NCI-H1436 treated with DMSO at 0.1 percent for 48 hours (cell line): Measurements from ENCODE around the gene ZFPL1.

Experiments
- DNase-seq: peaks from one replicate; lab custom pipeline; 2025; lab: John Stamatoyannopoulos, UW

The ZFPL1 gene

DNA sequence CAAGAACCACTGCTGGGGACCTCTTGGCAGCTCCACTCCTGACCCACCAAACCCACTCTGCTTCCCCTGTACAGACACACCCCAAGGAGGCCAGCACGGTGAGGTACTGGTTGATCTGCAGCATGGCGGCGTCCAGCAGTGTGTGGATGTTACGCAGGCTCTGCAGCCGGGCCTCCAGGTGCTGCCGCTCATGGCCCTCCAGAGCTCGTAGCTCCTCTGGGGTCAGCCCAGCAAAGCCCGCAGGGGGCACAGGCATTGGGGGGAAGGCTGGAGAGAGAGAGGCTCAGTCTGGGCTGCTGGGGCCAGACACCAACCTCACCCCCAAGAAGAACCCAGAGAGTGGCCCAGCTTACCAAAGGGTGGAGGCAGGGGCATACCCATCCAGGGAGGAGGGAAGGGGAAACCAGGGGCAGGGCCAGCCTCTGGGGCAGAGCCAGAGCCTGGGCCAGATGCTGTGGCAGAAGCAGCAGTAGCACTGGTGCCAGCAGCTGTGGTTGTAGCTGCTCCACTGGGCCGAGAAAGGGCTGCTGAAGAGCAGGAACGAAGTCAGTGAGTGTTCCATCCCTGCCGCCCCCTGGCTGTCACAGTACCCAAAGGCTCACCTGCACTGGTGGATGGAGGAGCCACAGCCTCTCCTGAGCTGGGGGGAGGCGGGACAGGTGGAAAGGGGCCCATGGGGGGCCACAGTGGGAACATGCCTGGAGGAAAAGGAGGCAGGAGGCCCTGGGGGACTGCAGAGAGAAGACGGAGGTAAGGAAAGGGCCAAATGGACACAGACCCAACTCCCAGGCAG lies 45.8 kb downstream of the ZFPL1 start:
- no peak for DNase-seq

DNA sequence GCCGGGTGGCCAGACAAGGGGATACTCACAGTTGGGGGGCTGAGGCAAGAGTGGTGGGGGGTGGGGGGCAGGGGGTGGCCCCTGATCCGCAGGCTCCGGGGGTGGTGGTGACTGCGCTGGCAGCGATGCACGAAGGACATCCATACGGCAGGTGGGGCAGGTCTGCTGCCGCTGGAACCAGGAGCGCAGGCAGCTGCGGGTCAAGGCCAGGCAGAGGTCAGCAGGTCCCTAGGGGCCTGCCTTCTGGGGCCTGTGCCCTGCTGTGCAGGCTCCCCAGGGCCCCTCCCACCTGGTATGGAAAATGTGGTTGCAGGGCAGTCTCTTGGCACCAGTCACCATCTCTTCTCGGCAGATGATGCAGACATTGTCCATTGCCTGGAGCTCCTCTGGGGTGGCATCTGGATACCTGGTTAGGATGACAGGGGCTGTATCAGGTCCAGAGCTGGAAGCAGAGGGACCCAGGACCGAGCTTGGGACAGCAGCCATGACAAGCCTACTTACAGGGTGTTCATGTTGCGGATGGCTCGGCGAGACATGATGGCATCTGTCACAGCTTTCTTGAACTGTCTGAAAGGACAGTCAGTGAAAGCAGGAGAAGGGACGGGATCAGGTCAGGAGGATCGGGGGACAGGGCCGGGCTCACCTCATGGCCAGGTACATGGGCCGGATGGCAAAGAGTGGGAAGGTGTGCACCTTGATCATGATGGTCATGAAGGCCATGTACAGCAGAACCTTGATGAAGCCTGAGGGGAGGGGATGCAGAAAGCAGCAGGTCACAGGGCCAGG lies 46.8 kb downstream of the ZFPL1 start:
- DNase-seq = no peak

DNA sequence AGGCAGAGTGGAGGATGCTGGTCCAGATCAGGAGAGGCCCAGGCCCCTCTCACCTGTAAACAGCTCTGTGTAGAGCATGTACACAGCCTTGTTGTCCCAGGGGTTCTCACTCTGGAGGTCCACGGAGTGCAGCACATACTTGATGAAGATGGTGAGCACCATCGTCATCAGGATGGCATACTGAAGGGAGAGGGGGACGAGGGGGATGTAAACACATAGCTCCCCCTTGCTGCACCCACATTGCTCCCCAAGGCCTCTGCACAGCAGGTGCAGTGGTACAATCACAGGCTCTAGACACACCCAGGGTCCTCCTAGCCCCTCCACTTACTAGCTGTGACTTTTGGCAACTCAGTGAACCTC lies 47.4 kb downstream of the ZFPL1 start:
- DNase-seq = no peak

DNA sequence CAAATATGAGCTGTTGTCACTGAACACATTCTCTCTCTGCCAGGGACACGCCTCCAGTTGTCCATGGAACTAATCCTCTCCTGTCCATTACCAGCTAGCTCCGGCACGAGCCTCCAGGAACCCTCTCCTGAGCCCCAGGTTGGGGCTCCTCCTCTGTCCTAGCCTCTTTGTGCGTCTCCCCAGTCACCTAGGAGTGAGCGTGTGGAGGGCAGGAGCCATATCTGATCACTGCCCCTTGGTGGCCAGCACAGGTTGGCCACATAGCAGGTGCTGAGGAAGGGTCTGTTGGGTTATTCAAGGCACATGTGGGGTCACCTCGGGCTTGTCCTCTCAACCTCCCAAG lies 47.8 kb downstream of the ZFPL1 start:
- DNase-seq = no peak

DNA sequence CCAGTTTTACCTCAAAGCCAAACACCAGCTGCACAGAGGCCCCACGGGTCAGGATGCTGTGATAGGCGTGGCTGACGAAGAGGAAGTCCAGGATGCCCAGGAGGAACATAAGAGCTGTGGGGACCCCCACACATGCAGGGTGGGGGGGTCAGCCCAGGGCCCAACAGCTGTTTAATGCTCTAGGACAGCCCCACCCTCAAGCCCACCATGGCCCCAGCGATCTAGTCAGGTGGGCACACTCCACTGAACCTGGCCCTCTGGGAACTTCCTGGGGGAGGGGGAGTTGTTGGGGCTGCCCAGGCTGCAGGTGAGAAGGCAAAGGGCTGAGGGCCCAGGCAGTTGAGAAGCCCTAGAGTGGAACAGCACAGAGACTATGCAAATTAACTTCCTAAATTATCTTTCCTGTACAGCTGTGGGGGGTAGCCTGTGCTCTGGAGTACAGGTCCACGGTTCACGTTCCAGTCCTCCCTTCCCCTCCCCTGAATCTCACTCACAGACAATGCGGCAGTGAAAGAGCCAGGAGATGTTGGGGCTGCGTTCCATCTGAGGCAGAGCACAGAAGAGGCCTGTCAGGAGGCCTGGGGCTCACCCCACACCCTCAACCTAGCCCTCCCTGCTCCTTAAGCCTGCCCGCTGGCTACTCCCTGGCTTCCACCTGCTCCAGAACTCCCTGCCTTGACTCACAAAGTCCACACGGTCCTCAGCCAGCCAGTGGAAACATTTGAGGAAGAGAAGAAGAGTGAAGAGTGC lies 48.4 kb downstream of the ZFPL1 start:
- no peak for DNase-seq

DNA sequence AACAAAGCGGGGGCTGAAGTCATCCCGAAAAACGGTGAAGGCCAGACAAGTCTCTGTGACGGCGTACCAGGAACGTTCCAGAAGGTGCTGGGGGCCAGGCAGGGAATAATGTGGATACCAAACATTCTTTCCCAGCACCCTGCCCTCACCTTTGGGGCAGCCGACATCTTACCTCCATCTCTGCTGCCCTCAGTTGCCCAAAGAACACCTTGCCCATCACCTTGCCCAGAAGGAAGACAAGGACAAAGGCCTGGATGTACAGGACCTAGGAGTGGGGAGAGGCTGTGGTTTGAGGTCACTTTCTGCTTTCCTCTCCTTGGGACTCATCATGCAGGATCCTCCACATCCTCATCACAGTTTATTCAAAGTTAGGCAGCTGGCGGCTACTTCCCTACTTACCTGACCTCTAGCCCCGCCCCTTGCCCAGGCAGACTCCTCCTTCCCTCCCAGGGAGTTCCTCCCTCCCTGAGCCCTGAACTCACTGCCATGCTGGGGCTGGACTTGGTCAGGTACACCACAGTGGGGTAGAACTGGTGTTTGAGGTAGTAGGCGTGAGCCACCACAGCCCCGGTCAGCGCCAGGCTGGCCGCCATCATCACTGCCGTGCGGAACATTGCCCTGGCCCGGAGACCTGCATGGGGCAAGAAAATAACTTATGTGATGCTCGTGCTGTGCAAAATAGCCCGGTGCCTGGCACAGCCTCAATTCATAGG lies 49.1 kb downstream of the ZFPL1 start:
- DNase-seq = no peak

DNA sequence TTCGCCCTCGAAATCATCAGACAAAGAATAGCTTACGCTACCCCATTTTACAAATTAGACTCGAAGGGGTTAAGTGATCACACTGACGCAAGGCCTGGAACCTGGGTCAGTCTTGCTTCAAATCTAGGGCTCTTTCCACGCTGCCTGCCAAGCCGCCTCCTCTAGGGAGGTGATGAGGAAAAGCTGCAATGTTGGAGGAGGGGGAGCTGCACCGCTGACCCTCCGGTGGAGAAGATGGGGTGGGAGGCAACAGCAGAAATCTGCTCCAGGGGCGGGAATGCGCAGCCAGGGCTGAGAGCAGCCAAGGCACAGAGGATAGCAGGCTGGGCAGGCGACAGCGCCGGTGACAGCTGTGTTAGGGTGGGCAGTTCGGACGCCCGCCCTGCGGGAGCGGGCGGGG lies 49.7 kb downstream of the ZFPL1 start:
- DNase-seq = no peak

DNA sequence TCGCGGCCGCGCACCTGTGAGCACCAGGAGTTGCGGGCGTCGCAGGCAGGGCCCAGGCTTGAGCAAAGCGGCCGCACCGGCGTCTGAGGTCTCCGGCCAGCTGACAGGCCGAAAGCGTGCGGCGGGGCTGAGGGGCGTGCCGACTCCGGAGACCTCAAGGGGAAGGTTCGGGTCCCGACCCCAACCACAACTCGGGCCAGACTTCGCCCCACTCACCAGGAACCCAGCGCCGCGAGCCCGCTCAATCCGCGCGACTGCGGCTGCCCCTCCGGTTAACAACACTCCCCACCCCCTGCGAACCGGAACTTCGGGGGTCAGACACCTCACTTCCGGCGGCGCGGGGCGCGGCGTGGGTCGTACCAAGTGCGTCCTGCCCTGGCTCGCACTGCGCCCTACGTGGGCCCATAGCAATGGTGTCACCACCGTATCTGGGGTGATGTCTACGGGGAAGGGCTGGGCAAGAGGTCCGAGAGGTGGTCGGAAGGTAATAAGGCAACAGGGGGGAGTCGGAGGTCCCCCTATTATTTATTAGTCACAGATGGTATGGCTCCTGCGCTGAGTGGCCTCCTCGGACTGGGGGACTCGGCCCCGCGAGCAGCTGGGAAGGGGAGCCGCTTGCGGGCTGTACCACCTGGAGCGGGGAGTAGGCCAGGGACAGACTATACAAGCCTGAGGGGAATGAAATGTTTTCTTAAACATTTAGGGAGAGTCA lies 50.4 kb downstream of the ZFPL1 start, which contains the start of gene SYVN1:
Gene SYVN1, minus strand, starts transcription at position 280 of the 712 bp plus-strand sequence. CDS start 918 bp downstream, outside the sequence.
- peak; percentile 59 for DNase-seq

DNA sequence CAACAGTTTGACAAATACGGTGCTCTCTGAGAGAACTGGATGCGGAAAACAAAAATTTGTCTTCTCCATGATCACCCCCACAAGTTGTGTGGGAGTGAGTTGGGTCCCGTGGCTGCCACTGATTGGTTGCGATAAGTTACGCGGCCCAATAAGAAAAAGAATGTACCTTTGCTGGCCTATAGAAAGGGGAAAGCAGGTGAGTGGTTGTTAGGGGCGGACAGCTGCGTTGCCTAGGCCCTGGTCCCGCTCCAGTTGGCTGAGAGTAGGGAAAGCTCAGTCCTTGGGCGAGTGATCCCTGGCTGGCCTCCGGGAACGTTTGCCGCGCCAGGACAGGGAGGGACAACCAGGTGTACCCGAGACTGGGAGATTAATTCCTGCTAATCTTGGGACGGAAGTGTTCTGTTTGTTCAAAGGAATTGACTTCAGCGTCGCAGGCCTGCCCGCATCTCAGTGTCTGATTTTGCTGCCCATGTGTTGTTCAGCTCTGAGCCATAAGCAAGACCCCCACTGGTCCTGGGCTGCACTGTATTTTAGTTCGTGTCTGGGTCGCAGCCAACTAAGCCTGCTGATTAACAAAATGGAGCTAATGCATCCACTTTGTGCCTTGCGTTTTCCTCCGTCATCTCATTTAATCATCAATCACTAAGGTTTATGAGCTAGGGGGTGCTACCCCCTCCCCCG lies 51.1 kb downstream of the ZFPL1 start:
- peak; percentile 90 for DNase-seq

DNA sequence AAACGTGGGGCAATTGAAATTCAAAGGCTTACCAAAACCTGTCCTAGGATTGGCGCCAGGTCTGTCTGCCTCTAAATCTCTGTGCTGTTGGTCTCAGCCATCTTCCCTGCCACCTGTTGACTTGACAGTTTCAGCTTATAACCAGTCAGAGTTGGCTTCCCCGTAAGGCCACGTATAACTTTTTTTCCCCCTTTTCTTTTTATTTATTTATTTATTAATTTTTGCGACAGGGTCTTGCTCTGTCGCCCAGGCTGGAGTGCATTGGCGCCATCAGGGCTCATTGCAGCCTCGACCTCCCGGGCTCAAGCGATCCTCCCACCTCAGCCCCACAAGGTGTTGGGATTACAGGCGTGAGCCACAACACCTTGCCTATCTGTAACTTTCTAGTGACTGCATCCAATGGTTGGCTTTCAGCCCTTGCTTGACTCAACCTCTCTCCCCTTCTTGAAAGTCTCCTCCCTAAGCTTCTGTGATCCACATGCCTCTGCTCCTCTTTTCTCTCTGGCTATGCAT lies 51.7 kb downstream of the ZFPL1 start:
- DNase-seq = no peak

DNA sequence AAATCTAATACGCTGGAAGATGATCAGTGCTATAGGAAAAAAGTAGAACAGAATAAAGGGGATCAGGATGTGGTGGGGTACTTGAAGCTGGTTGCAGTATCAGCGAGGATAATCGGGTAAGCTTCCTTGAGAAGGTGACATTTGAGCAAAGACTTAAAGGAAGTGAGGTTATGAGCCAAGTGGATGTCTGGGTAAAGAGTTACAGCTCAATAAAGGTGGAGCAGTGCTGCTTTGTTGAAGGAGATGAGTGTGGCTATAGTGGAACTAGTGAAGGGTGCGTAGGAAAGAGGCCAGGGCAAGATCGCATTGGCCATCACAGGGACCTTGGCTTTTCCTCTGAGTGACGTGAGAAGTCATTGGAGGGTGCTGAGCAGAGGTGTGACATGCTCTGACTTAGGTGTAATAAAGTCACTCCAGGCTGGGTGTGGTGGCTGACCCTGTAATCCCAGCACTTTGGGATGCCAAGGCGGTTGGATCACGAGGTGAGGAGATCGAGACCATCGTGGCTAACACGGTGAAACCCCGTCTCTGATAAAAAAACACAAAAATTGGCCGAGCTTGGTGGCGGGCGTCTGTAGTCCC lies 52.6 kb downstream of the ZFPL1 start:
- DNase-seq = no peak
